ENCODE results near the gene SSC4D. TPM values are rescaled to one million over a fixed set of nuclear protein-coding genes. Genes with fewer than 3 reads are reported as not detected.
"Not testable (repeated sequence)": the region's sequence is repeated elsewhere in the genome, so short reads cannot be mapped to it uniquely, and the experiment has no call there.

Gene SSC4D
- polyA plus RNA-seq, 1 experiment = 0.45 TPM

DNA sequence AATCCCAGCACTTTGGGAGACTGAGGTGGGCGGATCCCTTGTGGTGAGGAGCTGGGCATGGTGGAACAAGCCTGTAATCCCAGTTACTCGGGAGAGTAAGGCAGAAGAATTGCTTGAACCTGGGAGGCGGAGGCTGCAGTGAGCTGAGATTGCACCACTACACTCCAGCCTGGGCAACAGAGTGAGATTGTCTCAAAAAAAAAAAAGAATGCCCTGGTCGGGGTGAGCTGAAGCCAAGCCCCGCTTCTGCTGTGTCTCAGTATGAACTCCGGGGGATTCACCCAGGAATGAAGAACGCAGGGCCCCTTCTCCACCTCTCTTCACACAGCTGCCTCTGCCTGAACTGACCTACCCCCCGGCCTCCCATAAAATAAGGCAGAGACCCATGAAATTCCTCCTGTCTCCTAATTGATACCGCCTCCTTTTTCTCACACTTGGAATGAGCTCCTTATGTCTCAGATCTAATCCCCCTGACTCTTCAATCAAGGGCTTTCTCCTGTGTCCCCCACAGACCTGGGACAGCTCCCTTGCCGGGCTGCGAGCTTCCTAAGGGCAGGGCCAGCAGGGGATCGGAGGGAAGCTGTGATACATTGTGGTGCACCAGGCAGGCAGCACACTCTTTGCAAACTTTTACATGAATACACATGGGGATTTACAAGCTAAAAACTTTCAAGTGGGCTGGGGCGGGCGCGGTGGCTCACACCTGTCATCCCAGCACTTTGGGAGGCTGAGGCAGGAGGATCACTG, 14.3 kb upstream of the SSC4D start:
- Histone ChIP-seq H3K9me3 (ENCODE audit: control insufficient read depth, insufficient read depth, low read length) (no peaks in the 10 kb centered on the region; the same call in none of the 2 replicates), H3K27ac (ENCODE audit: low read depth, low read length) (no peak overlapping the region), H3K4me3 (ENCODE audit: low read depth, low read length) (no peak overlapping the region), H3K27me3 (ENCODE audit: control insufficient read depth, insufficient read depth, low read length) (peaks cover 2% of the 10 kb centered on the region)
- ChIA-PET POLR2A (no interaction called here), CTCF (interaction anchor here (0.6 kb wide), 1 partner anchor 382 kb away, joined by 3 read pairs; no protein-coding TSS in a partner anchor)
- DNase-seq (ENCODE audit: low read depth, low spot score) = no peak
- no peak for TF ChIP-seq CTCF (IDR thresholded peaks at IDR 0.05; ENCODE audit: low read depth, low read length)

DNA sequence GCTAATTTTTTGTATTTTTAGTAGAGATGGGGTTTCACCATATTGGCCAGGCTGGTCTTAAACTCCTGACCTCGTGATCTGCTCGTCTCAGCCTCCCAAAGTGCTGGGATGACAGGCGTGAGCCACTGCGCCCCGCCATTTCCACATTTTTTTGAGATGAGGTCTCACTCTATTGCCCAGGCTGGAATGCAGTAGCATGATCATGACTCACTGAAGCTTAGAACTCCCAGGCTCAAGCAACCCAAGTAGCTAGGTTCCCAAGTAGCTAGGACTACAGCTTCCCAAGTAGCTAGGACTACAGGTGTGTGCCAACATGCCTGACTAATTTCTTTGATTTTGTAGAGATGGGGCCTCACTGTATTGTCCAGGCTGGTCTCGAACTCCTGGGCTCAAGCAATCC, 11.6 kb upstream of the SSC4D start:
- H3K4me3 ChIP-seq (ENCODE audit: low read depth, low read length); H3K9me3 ChIP-seq (ENCODE audit: control insufficient read depth, insufficient read depth, low read length); H3K27me3 ChIP-seq (ENCODE audit: control insufficient read depth, insufficient read depth, low read length); CTCF ChIA-PET; POLR2A ChIA-PET; DNase-seq (ENCODE audit: low read depth, low spot score); H3K27ac ChIP-seq (ENCODE audit: low read depth, low read length): not testable (repeated sequence)

DNA sequence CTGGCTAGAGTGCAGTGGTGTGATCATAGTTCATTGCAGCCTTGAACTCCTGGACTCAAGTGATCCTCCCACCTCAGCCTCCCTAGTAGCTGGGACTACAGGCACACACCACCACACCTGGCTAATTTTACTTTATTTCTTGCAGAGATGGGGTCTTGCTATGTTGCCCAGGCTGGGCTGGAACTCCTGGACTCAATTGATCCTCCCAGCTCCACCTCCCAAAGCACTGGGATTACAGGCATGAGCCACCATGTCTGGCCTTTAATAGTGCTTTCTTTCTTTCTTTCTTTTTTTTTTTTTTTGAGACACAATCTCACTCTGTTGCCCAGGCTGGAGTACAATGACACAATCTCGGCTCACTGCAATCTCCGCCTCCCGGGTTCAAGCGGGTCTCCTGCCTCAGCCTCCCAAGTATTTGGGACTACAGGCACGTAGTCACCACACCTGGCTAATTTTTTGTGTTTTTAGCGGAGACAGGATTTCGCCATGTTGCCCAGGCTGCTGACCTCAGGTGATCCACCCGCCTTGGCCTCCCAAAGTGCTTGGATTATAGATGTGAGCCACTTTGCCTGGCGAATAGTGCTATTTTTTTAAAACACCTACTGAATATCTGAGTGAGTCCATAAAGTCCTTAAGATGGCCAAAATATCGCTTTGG, 8.3 kb upstream of the SSC4D start:
- H3K9me3 ChIP-seq (ENCODE audit: control insufficient read depth, insufficient read depth, low read length); DNase-seq (ENCODE audit: low read depth, low spot score); H3K4me3 ChIP-seq (ENCODE audit: low read depth, low read length); H3K27ac ChIP-seq (ENCODE audit: low read depth, low read length); H3K27me3 ChIP-seq (ENCODE audit: control insufficient read depth, insufficient read depth, low read length): not testable (repeated sequence)
- ChIA-PET CTCF (interaction anchor here (0.7 kb wide), 1 partner anchor 58 kb away, joined by 4 read pairs; no protein-coding TSS in a partner anchor), POLR2A (interaction anchor here (0.7 kb wide), 1 partner anchor 112 kb away, joined by 4 read pairs; no protein-coding TSS in a partner anchor)

- peaks cover 23% of the 10 kb centered on the region for H3K27me3 ChIP-seq (ENCODE audit: control insufficient read depth, insufficient read depth, low read length)
- no peak for DNase-seq (ENCODE audit: low read depth, low spot score)
- ChIA-PET CTCF (no interaction called here), POLR2A (interaction anchor here (0.7 to 1.0 kb wide), 2 partner anchors 10 to 53 kb away, joined by 3 read pairs; partner anchors contain the start of gene YWHAG)
- H3K27ac ChIP-seq (ENCODE audit: low read depth, low read length) = no peak overlapping the region
- TF ChIP-seq CTCF (IDR thresholded peaks at IDR 0.05; ENCODE audit: low read depth, low read length) = no peak
- H3K9me3 ChIP-seq (ENCODE audit: control insufficient read depth, insufficient read depth, low read length) = no peaks in the 10 kb centered on the region
- no peak overlapping the region for H3K4me3 ChIP-seq (ENCODE audit: low read depth, low read length)
These were observed 2.8 kb upstream of the SSC4D start for GRCh38 chr7:76412249-76412648.

GRCh38 chr7:76411626-76412025, 2.1 kb upstream of the SSC4D start:
- ChIA-PET POLR2A (interaction anchor here (0.7 to 1.0 kb wide), 2 partner anchors 10 to 53 kb away, joined by 3 read pairs; partner anchors contain the start of gene YWHAG), CTCF (no interaction called here)
- Histone ChIP-seq H3K4me3 (ENCODE audit: low read depth, low read length) (no peak overlapping the region), H3K27ac (ENCODE audit: low read depth, low read length) (no peak overlapping the region), H3K27me3 (ENCODE audit: control insufficient read depth, insufficient read depth, low read length) (peaks cover 23% of the 10 kb centered on the region), H3K9me3 (ENCODE audit: control insufficient read depth, insufficient read depth, low read length) (no peaks in the 10 kb centered on the region)
- no peak for TF ChIP-seq CTCF (IDR thresholded peaks at IDR 0.05; ENCODE audit: low read depth, low read length)
- no peak for DNase-seq (ENCODE audit: low read depth, low spot score)

GRCh38 chr7:76408121-76408560, 1.4 kb downstream of the SSC4D start:
- no peak overlapping the region for H3K4me3 ChIP-seq (ENCODE audit: low read depth, low read length)

More at GRCh38 chr7:76408121-76408560, 1.4 kb downstream of the SSC4D start:
- POLR2A ChIA-PET = no interaction called here
- TF ChIP-seq CTCF (IDR thresholded peaks at IDR 0.05; ENCODE audit: low read depth, low read length) = no peak
- Histone ChIP-seq H3K9me3 (ENCODE audit: control insufficient read depth, insufficient read depth, low read length) (no peaks in the 10 kb centered on the region), H3K27me3 (ENCODE audit: control insufficient read depth, insufficient read depth, low read length) (peaks cover 23% of the 10 kb centered on the region), H3K27ac (ENCODE audit: low read depth, low read length) (no peak overlapping the region)
- CTCF ChIA-PET = no interaction called here
- no peak for DNase-seq (ENCODE audit: low read depth, low spot score)
